ENCODE results near the gene GPAM. TPM values are rescaled to one million over a fixed set of nuclear protein-coding genes. Genes with fewer than 3 reads are reported as not detected.
A peak's percentile ranks its signal among the peaks of the same experiment; 100 is the strongest.

Gene GPAM
- total RNA-seq, 1 donor from 2014 or later: 5.5 TPM

- no peak for TF ChIP-seq CTCF (conservative IDR thresholded peaks at IDR 0.05; ENCODE audit: low read depth, low read length)
Observed at GRCh38 chr10:112143420-112143819, 40.1 kb downstream of the GPAM start.

GRCh38 chr10:112141292-112141691 lies 42.3 kb downstream of the GPAM start:
- TF ChIP-seq CTCF (conservative IDR thresholded peaks at IDR 0.05; ENCODE audit: low read depth, low read length): no peak
- H3K4me3 ChIP-seq (ENCODE audit: low read depth, low read length): no peak overlapping the region
- no peak for DNase-seq (ENCODE audit: low read depth)

More at GRCh38 chr10:112143420-112143819, 40.1 kb downstream of the GPAM start:
- H3K4me3 ChIP-seq (ENCODE audit: low read depth, low read length): no peak overlapping the region
- no peak for DNase-seq (ENCODE audit: low read depth)

- peak; percentile 97 for TF ChIP-seq CTCF (conservative IDR thresholded peaks at IDR 0.05; ENCODE audit: low read depth, low read length)
- DNase-seq (ENCODE audit: low read depth): no peak
- no peak overlapping the region for H3K4me3 ChIP-seq (ENCODE audit: low read depth, low read length)
Observed at GRCh38 chr10:112140110-112140970, 43.2 kb downstream of the GPAM start.

GRCh38 chr10:112139176-112139575 lies 44.4 kb downstream of the GPAM start:
- no peak overlapping the region for H3K4me3 ChIP-seq (ENCODE audit: low read depth, low read length)
- no peak for DNase-seq (ENCODE audit: low read depth)
- TF ChIP-seq CTCF (conservative IDR thresholded peaks at IDR 0.05; ENCODE audit: low read depth, low read length): no peak

GRCh38 chr10:112137154-112137987 lies 46.2 kb downstream of the GPAM start:
- peak; percentile 99 for TF ChIP-seq CTCF (conservative IDR thresholded peaks at IDR 0.05; ENCODE audit: low read depth, low read length)
- no peak overlapping the region for H3K4me3 ChIP-seq (ENCODE audit: low read depth, low read length)

GRCh38 chr10:112136486-112137153 lies 46.9 kb downstream of the GPAM start:
- no peak overlapping the region for H3K4me3 ChIP-seq (ENCODE audit: low read depth, low read length)
- no peak for DNase-seq (ENCODE audit: low read depth)
- no peak for TF ChIP-seq CTCF (conservative IDR thresholded peaks at IDR 0.05; ENCODE audit: low read depth, low read length)

More at GRCh38 chr10:112137154-112137987, 46.2 kb downstream of the GPAM start:
- no peak for DNase-seq (ENCODE audit: low read depth)

All from epithelial cell of proximal tubule (primary cell).